GM18507 (cell line): ENCODE measurements around the gene PI16.

Source experiments
- DNase-seq: peaks from one replicate; pipeline ENCODE4 v3.0.0; 2011; ENCODE audit warnings: low read depth; ENCODE audit not compliant: insufficient read length; ENCODE audit errors: extremely low spot score
- FAIRE-seq: peaks from 2 replicates; lab custom pipeline; 2011; peaks lifted over from hg19 to GRCh38; lab: Jason Lieb, UNC

Gene PI16

GRCh38 chr6:36953931-36954261, 642 bp upstream of the PI16 start:
- no peak for FAIRE-seq

GRCh38 chr6:36955136-36955535, 598 bp downstream of the PI16 start:
- DNase-seq (no peak), FAIRE-seq (no peak)

More at GRCh38 chr6:36953931-36954261, 642 bp upstream of the PI16 start:
- no peak for DNase-seq

- FAIRE-seq (no peak), DNase-seq (no peak)
Observed at GRCh38 chr6:36955671-36956445, 1.3 kb downstream of the PI16 start.

- DNase-seq: no peak
- no peak for FAIRE-seq
Observed at GRCh38 chr6:36956446-36956820, 1.9 kb downstream of the PI16 start.

- DNase-seq (no peak), FAIRE-seq (no peak)
Observed at GRCh38 chr6:36957773-36958271, 3.3 kb downstream of the PI16 start.

- DNase-seq (no peak), FAIRE-seq (no peak)
Observed at GRCh38 chr6:36958775-36959554, 4.4 kb downstream of the PI16 start.

GRCh38 chr6:36959555-36960250, 5.2 kb downstream of the PI16 start:
- FAIRE-seq (no peak), DNase-seq (no peak)

- DNase-seq: no peak
Observed at GRCh38 chr6:36961441-36962435, 7.2 kb downstream of the PI16 start.

GRCh38 chr6:36962874-36963273, 8.3 kb downstream of the PI16 start:
- FAIRE-seq: no peak

More at GRCh38 chr6:36961441-36962435, 7.2 kb downstream of the PI16 start:
- FAIRE-seq: no peak

GRCh38 chr6:36963451-36964290, 9.1 kb downstream of the PI16 start:
- DNase-seq (no peak), FAIRE-seq (no peak)

More at GRCh38 chr6:36962874-36963273, 8.3 kb downstream of the PI16 start:
- DNase-seq: peak; percentile 40

- DNase-seq (no peak), FAIRE-seq (no peak)
Observed at GRCh38 chr6:36964349-36964748, 9.8 kb downstream of the PI16 start.

- DNase-seq (no peak), FAIRE-seq (no peak)
Observed at GRCh38 chr6:36964908-36965307, 10.4 kb downstream of the PI16 start.

- FAIRE-seq (no peak), DNase-seq (no peak)
Observed at GRCh38 chr6:36967301-36967700, 12.8 kb downstream of the PI16 start.

GRCh38 chr6:36967757-36968156, 13.2 kb downstream of the PI16 start:
- FAIRE-seq: no peak
- DNase-seq: no peak

- no peak for FAIRE-seq
- DNase-seq: no peak
Observed at GRCh38 chr6:36968266-36968977, 13.9 kb downstream of the PI16 start.

GRCh38 chr6:36969240-36969691, 14.7 kb downstream of the PI16 start:
- no peak for DNase-seq
- no peak for FAIRE-seq
